Activated T-helper 1 cell treated with anti-CD3 and anti-CD28 coated beads, Interleukin-2, amount 50 U/mL, for 16 hours (primary cell): ENCODE results near the gene THRAP3.

Source experiments
- DNase-seq, 2 donors: peaks; one replicate each; pipeline ENCODE4 v3.0.0-alpha.2; 2020; ENCODE audit warnings: low read depth in 1 of 2, low spot score in 1 of 2

The THRAP3 gene

DNA sequence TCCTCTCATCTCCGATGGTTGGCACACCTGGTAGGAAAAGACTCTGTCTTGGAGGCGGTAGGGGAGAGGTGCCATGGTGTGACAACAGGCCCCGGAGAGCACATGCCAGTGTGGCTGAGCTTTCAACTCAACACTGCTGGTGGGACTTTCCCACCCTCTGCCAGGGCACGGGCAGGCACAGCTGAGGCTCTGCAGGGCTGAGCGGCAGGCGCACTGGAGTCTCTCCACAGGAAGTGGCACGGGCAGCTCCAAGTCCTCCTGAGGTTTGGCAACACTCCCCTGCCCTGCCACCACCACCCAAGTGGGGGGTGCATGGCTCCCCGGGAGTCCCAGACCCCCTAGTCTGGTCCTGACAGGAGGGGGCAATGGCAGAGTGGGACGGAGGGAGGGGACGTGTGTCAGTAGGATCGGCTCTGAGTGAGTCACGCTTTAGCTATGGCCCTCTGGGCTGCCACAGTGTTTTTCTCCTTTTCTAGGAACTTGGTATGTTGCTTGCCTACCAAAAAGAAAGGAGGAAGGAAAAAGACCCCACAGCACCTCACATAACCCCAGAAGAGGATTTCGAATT lies 126.5 kb downstream of the THRAP3 start:
- DNase-seq: no peak

GRCh38 chr1:36351227-36351977 lies 127.2 kb downstream of the THRAP3 start:
- no peak for DNase-seq

GRCh38 chr1:36352125-36352909 lies 128.1 kb downstream of the THRAP3 start:
- DNase-seq: no peak

- no peak for DNase-seq
Observed at GRCh38 chr1:36352910-36353878, 129.0 kb downstream of the THRAP3 start.

- DNase-seq: no peak
Observed at GRCh38 chr1:36354486-36354885, 130.2 kb downstream of the THRAP3 start.
